Kidney (tissue), 14 donors: ENCODE results near the gene GUK1. TPM values are rescaled to one million over a fixed set of nuclear protein-coding genes. Genes with fewer than 3 reads are reported as not detected.
A peak's percentile ranks its signal among the peaks of the same experiment; 100 is the strongest.

Source experiments
- DNase-seq, 5 donors: peaks; one replicate each; pipeline ENCODE4 v3.0.0-alpha.2; 2013 to 2020
- FAIRE-seq: peaks from 2 replicates; lab custom pipeline; 2012; peaks lifted over from hg19 to GRCh38; lab: Jason Lieb, UNC
- H3K27ac ChIP-seq, 2 donors: one replicate each; pipeline ENCODE4 v1.7.0; 2013; ENCODE audit warnings: low read depth in 2 of 2, low read length in 2 of 2, inconsistent platforms in 1 of 2
- H3K27me3 ChIP-seq: one replicate; pipeline ENCODE4 v1.7.1; 2013; ENCODE audit warnings: low read length, inconsistent platforms; ENCODE audit not compliant: control insufficient read depth, insufficient read depth
- H3K36me3 ChIP-seq, 3 donors: one replicate each; pipeline versions ENCODE4 v1.7.0 to v1.7.1; 2013; ENCODE audit warnings: low read length in 3 of 3, control low read depth in 1 of 3, inconsistent platforms in 1 of 3; ENCODE audit not compliant: insufficient read depth in 3 of 3, control insufficient read depth in 2 of 3
- H3K4me1 ChIP-seq, 3 donors: one replicate each; pipeline versions ENCODE4 v1.7.0 to v1.7.1; 2013; ENCODE audit warnings: low read length in 3 of 3, inconsistent platforms in 1 of 3, low read depth in 1 of 3; ENCODE audit not compliant: control insufficient read depth in 2 of 3, insufficient read depth in 2 of 3
- H3K4me3 ChIP-seq, 3 donors: one replicate each; pipeline versions ENCODE4 v1.7.0 to v1.8.1; 2013; ENCODE audit warnings: low read length in 3 of 3, control low read depth in 1 of 3, inconsistent platforms in 1 of 3
- H3K9ac ChIP-seq, 3 donors: one replicate each; pipeline versions ENCODE4 v1.7.0 to v1.7.1; 2013; ENCODE audit warnings: low read length in 3 of 3, control low read depth in 1 of 3, inconsistent platforms in 1 of 3
- H3K9me3 ChIP-seq, 3 donors: one replicate each; pipeline versions ENCODE4 v1.7.0 to v1.7.1; 2013; ENCODE audit warnings: low read length in 3 of 3, control low read depth in 1 of 3, inconsistent platforms in 1 of 3; ENCODE audit not compliant: control insufficient read depth in 2 of 3, insufficient read depth in 1 of 3
- intact Hi-C: fragments of 100-400 bp; cut with DNase I; formaldehyde crosslinking; loops from one replicate; pipeline ENCODE4 v1.11.1; 2022
- polyA plus RNA-seq: library from polyadenylated mRNA; stranded (reverse); fragments of 350-450 nt; fragmentation: Illumina TruSeq; extraction: RNeasy Lipid Tissue Mini Kit (QIAGEN cat#74804); gene quantifications from one replicate; pipeline ENCODE4 v1.2.3, GENCODE V29; 2014; ENCODE audit warnings: low read depth, low replicate concordance; ENCODE audit not compliant: insufficient read depth
- total RNA-seq: library from RNA; stranded (reverse); fragmentation: NEBNext Ultra II Directional; extraction: Animal tissue kit (Norgen Biotek cat#: 25700); gene quantifications from one replicate; pipeline ENCODE4 v1.2.1, GENCODE V29; 2021
- TF ChIP-seq, protein P1 (sequence below): IDR thresholded peaks from 3 replicates; pipeline ENCODE4 v1.5.1; 2012; ENCODE audit warnings: mild to moderate bottlenecking, moderate library complexity, borderline replicate concordance; ENCODE audit not compliant: insufficient read depth; ENCODE audit errors: extremely low read depth
- donor health status: control.
- donor health status: control.
- donor health status: control.
- donor health status: control.
- donor health status: control.
- donor health status: DM: yes; HTN: yes; CAD: no.
- donor health status: Normal renal cell carcinoma (clear cell type).

GUK1 gene
- total and polyA plus RNA-seq, 2 donors from 2014 or later = 221 to 410 TPM

DNA sequence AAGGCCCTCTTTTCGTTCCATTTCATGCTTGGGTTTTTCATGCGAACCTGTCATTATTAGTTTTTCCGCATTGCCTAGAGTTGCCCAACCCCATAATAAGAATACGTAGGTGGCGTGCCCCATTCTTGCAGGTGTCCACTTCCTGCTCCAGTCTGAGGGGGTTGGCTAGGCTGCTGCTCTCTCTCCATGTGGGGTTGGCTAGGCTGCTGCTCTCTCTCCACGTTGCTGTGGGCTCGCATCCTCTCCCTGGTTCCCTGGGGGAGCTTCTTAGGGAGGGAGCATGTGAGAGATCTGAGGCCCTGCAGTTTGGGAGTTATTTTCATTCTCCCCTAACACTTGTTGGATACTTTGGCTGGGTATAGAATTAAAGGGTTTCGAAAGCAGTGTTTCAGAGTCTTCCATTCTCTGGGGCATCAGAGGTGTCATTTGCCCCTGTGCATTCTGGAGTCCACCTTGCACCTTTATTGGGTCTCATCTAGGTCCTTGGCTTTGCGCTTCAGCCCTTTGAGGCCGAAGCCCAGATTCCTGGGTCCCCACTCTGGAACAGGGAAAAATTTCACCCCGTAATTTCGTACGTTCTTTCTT lies 45.6 kb upstream of the GUK1 start:
- Histone ChIP-seq H3K4me1 (peaks cover 0 to 25% (median 17%) of the 10 kb centered on the region in 3 donors), H3K9ac (no peak overlapping the region), H3K27me3 (no peaks in the 10 kb centered on the region), H3K36me3 (peaks cover 0 to 21% (median 20%) of the 10 kb centered on the region in 3 donors), H3K9me3 (peaks cover 0 to 8% (median 0%) of the 10 kb centered on the region in 3 donors), H3K27ac (no peak overlapping the region), H3K4me3 (no peak overlapping the region)
- TF ChIP-seq, protein P1, sequence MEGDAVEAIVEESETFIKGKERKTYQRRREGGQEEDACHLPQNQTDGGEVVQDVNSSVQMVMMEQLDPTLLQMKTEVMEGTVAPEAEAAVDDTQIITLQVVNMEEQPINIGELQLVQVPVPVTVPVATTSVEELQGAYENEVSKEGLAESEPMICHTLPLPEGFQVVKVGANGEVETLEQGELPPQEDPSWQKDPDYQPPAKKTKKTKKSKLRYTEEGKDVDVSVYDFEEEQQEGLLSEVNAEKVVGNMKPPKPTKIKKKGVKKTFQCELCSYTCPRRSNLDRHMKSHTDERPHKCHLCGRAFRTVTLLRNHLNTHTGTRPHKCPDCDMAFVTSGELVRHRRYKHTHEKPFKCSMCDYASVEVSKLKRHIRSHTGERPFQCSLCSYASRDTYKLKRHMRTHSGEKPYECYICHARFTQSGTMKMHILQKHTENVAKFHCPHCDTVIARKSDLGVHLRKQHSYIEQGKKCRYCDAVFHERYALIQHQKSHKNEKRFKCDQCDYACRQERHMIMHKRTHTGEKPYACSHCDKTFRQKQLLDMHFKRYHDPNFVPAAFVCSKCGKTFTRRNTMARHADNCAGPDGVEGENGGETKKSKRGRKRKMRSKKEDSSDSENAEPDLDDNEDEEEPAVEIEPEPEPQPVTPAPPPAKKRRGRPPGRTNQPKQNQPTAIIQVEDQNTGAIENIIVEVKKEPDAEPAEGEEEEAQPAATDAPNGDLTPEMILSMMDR = no peak
- FAIRE-seq = no peak
- intact Hi-C loops = no loop called here
- peak in 2 of 5 donors; percentile 24 to 43 for DNase-seq

DNA sequence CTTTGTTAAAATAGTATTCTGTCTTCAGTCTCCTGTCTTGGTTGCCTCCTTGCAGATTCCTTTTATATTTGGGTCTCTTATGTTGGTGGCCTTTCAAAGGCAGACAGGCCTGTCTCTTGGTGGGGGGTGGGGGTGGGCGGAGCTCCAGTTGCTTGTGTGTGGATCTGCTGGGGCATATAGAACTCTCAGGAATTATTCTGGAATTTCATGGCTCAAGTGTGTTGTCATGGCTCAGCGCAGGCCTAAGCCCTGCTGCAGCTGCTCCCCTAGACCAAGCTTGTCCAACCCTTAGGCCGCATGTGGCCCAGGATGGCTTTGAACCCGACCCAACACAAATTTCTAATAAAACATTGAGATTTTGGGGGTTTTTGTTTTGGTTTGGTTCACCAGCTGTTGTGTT lies 44.9 kb upstream of the GUK1 start:
- DNase-seq (peak in 2 of 5 donors; percentile 18 to 33), FAIRE-seq (no peak)
- H3K4me1 ChIP-seq = peaks cover 0 to 18% (median 10%) of the 10 kb centered on the region in 3 donors
- intact Hi-C loops = no loop called here
- no peak overlapping the region for H3K9ac ChIP-seq
- H3K9me3 ChIP-seq = peaks cover 0 to 8% (median 0%) of the 10 kb centered on the region in 3 donors
- no peak overlapping the region for H3K27ac ChIP-seq
- H3K4me3 ChIP-seq = no peak overlapping the region
- H3K27me3 ChIP-seq = no peaks in the 10 kb centered on the region
- H3K36me3 ChIP-seq = peaks cover 0 to 22% (median 18%) of the 10 kb centered on the region in 3 donors
- TF ChIP-seq, protein P1 = no peak

DNA sequence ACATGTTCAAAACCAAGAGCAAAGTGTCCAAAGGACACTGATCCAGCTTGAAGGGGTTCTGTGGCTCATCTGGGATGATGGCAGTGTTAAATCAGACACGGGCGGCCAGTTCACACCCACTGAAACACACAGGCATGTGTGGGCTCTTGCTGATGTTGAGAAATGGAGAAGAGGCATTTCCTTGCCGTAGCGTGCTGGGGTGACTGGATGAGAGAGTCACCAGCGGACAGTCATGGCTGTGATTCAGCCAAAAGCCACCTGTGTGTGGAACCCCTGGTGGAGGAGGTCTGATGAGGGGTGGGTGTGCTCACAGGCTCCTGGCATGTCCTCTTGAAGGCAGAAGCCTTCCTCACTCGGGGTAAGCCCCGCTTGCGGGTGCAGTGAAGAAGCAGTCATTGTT lies 44.1 kb upstream of the GUK1 start:
- DNase-seq (peak in 2 of 5 donors; percentile 10 to 23), FAIRE-seq (no peak)
- TF ChIP-seq, protein P1 = no peak
- Histone ChIP-seq H3K4me1 (peaks cover 0 to 12% (median 7%) of the 10 kb centered on the region in 3 donors), H3K27ac (no peak overlapping the region), H3K27me3 (no peaks in the 10 kb centered on the region), H3K4me3 (no peak overlapping the region), H3K9ac (no peak overlapping the region), H3K9me3 (peaks cover 0 to 8% (median 0%) of the 10 kb centered on the region in 3 donors), H3K36me3 (peaks cover 0 to 25% (median 18%) of the 10 kb centered on the region in 3 donors)
- intact Hi-C loops = no loop called here
